ENCODE data around the gene TTC24.
"Not testable (repeated sequence)": the region's sequence is repeated elsewhere in the genome, so short reads cannot be mapped to it uniquely, and the experiment has no call there.

TTC24 gene

DNA sequence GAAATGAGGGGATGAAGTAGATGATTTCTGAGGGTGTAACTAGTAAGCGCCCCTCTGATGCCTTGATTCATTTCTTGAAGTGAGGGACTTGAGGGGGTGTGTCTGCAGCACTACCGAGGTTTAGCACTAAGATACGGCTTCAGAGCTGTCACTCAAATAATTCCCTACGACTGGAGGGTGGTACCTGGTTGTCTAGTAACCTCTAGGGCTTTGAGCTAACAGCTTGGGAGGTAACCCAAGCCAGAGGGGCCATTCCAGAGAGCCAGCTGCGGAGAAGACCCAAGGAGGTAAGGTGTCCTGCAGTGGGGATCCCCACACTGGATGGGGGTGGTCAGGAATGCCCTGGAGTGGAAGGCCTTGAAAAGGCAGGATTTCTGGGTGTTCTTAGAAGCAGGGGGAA is at the start of gene TTC24:
Gene TTC24 (plus strand): TSS at position 252 of the 400 bp plus-strand sequence. CDS start 1,642 bp downstream, outside the sequence.
- DNase-seq: no peak

DNA sequence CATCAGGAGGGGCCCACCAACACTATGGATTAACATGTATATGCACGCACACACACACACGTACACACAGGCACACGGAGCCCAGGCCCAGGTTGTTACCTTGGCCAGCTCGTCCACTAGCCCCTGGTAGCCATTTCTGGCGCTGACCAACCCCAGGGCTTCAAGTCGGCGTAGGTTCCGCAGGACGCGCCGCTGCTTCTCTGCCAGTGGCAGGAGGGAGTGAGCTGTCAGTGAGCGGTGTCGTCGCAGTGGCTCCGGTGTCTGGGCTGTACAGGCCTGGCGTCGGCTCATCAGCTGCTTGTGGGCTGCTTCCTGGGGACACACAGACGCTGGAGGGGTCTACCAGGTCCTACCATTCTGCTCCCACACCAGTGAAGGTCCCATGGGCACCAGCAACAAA is 49.5 kb upstream of the TTC24 start:
- DNase-seq: no peak

DNA sequence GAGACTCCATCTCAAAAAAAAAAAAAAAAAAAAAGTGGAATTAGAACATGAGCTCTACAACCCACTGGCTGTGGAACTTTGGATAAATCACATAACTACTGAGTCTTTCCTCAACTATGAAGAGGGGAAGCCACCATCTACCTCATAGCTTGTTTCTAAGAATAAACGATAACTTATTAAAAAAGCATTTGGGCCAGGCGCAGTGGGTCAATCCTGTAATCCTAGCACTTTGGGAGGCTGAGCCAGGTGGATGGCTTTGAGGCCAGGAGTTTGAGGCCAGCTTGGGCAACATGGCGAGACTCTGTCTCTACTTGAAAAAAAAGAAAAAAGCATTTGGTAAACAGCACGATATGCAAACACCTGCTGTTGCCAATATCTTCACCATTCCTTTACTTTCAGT is 47.1 kb upstream of the TTC24 start:
- DNase-seq: no peak

DNA sequence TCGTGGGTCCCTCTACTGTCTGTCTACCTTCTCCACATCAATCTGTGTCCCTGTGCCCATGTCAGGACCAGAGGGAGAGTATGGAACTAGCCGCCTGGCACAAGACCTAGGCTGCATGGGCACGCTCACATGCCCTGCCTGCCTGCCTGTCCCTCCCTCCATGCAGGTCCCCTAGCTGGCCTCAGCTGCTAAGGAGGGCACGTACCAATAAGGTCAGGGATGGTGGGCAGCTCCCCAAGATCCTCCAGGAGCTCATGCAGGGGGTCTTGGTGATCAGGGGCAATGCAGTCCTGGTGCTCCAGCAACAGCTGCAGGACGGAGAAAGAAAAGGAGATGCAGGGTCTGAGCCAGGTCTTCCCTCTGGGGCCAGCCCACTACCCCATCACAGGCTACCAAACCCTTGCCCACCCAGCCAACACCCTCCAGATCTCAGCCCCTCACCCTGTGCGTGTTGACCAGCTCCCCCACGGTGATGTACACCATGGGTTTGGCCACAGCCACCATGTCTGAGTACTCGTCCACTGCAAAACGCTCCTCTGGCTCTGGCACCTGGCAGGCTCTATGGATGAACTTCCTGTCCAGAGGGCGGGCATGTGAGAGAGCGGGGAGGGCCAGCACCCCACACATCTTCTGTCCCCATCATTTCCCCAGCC is 45.8 kb upstream of the TTC24 start:
- DNase-seq: no peak

DNA sequence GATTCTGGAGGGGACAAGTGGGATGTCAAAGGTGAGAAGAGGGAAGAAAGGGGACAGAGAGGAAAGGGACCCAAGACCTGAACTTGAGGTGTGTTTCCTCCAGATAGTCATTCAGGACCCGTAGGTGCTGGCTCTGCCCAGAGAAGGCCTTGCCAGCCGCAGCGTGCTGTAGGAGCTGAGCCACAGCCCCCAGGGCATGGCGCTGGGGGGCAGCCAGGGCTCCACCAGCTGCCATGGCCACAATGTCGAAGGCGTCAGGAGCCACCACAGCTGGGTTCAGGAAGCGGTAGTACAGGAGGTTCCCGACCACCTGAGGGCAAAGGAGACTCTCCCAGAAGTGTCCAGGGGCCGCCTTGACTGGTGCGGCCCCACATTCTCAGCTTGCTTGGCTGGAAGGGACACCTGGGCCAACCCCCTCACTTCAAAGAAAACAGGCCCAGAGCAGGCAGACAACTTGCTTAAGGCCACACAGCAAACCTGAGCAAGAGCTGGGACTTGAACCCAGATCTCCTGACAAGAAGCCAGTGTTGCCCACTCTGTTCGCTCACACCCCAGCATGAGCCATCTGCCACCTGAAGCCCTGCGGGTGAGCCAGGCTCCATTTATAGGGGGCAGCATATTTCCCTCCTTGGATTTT is 45.0 kb upstream of the TTC24 start:
- no peak for DNase-seq

DNA sequence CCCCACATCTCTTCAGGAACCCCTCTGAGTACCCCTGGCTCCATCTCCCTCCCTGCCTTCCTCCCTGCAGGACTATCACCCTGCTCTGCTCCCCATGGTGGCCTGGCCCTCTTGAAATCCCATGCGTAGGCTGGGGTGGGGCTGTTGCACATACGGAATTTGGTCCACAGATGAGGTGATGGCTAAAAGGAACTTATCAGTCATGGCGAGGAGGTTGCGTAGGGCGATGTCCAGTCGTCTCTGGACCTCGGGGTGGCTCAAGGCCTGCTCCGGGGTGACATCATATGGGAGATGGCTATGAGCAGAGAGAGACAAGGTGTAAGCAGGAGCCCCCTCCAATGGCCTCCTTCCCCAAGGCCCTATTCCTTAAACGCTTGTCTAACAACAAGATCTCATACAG is 42.5 kb upstream of the TTC24 start:
- no peak for DNase-seq

DNA sequence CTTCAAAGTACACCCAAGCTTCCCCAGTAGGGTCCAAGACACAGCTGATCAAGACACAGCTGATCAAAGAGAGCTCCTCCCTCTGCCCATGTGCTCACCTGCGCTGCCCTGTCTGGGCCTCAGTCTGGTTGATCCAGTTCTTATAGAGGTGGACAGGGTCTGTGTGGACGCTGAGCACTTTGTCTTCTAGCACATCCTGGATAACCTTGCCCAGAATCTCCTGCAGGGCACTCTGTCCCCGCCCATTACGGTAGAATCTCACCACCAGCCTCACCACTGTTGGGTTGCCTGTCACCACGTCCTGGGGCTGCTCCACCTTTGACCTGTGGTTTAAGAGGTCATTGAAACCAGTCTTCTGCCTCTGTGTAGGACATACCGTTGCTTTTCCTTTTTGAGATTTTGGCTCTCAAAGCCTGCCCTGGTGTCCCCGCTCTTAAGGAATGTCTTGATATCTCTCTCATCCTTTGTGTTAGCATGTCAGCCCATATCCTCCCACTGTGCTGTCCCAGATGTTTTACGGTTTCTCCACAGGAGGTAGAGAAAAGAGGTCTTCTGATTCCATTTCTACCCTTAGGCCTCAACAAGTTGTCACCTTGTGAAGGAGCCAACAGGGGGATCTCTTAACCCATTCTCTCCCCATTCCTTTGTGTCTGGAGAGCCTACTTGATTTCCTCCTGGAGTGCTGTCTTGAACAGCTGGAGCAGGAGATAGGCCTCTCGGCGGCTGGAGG is 40.6 kb upstream of the TTC24 start:
- no peak for DNase-seq

DNA sequence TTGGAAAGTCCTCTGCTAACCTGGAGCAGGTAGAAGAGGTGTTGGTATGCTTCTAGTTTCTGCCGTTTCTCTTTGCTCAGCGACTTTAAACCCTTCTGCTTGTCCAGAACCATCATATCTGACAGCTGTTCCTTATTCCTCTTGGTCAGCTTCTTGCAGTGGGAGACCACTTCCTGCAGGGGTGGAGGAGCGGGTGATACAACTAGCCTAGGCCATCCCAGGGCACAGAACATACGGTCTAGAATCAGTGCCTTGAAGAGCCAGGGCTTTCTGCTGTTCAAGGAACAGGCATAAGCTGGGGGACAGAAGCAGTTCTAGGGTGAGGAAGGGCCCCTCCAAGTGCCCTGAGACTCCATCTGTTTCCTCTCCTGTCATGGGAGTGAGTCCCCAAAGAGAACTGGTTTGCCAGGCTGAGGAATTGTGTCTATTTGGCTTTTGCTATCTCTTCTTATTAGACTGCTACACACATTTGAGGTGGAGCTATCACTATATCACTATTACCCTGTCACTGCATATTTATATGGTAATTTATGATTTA is 39.6 kb upstream of the TTC24 start:
- no peak for DNase-seq

DNA sequence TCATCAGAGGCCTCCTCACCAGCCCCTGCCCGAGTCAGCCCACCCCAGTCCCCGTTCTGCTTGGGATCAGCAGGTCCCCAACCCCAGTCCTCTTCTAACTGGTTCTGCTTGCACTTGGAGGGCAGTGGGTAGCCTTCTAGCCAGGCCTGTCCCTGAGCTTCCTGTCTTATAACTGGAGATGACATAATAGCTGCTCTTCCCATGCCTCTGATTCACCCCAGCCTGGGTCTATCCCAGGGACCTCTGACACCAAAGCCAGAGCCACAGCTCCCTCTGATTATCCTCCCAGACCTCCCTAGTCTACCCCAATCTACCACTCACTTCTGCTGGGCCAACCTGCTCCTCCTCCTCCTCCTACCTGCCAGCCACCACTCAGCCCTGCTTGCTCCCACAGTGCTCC is 38.6 kb upstream of the TTC24 start:
- no peak for DNase-seq

DNA sequence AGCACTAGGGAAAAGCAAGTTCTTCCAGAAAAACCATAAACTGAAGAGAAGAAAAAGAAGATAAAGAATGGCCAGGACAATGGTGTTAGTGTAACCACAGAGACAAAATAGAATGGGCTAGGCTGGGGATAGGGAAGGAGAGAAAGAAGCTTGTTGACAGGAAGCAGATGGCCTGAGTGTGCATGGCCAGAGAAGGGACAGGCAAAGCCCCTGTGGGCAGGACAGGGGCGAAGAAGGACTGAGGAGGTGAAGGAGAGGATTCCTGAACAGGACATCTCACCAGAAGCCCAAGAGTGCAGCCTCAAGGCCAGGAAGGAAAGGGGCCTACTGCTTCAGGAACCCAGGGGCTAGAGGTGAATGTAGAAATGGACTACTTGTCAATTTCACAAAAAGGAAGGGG is 36.5 kb upstream of the TTC24 start:
- no peak for DNase-seq

DNA sequence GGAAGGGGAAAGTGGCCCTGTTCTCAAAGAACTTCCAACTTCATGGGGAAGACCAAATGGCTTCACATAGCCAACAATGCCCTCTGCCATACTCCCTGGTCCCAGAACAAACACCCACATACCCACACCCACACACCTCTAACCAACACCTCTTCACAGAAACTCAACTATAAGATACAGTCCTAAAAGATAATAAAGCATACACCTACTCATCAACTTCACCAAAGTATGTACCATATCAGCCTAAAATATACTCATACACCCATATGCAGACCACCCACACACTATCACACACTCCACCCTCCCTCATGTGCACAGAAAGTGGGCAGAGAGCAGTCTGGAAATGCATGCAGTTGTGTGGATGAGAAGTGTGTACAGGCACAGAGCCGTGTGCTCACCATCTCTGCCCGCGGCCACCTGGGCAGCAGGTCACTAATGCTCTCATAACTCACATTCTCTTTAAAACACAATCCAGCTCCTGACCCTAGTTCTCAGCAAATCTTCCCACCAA is 34.9 kb upstream of the TTC24 start:
- no peak for DNase-seq

DNA sequence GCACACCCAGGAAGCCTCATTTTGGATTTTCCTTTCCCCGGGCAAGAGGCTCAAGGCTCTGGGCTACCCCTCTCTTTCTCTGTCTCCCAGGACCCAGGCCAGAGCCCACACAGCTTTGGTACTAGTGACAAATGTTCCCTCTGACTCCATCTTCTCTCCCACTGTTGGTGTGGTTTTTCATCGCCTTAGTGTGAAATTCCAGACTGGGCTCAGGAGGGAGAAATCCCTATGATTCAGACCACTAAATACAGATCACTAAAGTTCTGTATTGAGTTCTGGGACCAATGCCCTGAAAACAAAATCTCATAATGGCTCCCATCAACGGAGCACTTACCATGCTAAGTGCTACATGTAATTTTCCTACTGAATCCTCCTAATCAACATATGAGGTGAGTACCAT is 33.3 kb upstream of the TTC24 start:
- DNase-seq: no peak

DNA sequence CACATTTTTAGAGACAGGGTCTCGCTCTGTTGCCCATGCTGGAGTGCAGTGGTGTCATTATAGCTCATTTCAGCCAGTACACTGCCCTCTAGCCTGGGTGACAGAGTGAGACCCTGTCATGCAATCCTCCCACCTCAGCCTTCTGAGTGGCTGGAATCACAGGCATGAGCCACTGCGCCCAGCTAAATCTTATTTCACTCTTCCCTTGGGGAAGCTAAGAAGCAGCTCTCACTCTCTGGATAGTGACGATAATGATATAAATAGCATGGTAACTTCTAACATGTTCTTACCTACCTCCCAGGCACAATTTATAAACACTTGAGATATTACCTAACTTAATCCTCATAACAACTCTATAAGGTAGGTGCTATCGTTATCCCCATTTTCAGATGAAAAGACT is 32.1 kb upstream of the TTC24 start:
- DNase-seq: no peak

DNA sequence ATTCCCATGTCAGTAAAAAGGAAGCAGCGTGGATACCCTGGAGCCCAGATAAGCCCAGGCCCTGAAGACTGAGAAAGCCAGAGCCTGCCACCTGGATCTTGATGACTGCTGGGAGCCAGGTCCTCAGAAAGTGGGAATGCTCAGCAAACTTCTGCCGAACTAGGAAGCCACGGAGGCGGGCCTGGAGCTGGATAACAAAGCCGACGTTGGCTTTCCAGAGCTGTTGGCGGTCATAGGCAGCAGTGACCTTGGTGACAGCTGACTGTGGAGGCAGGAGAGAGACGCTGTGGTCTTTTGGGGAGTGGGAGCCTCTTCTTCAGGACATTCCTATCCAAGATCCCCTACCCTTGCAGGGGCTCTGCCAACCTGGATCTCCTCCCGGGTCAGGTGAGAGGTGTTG is 31.5 kb upstream of the TTC24 start:
- no peak for DNase-seq

DNA sequence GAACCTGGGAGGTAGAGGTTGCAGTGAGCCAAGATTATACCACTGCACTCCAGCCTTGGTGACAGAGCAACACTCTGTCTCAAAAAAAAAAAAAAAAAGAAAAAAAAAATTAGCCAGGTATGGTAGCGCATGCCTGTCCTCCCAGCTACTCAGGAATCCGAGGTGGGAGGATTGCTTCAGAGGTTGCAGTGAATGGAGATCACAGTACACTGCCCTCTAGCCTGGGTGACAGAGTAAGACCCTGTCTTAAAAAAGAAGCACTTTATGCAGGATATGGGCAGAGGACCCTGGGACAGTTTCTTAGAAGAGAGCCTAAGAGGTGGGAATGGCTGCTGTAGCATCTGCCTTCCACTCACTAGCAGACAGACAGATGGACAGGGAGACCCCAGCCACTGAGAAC is 30.1 kb upstream of the TTC24 start:
- DNase-seq: no peak

DNA sequence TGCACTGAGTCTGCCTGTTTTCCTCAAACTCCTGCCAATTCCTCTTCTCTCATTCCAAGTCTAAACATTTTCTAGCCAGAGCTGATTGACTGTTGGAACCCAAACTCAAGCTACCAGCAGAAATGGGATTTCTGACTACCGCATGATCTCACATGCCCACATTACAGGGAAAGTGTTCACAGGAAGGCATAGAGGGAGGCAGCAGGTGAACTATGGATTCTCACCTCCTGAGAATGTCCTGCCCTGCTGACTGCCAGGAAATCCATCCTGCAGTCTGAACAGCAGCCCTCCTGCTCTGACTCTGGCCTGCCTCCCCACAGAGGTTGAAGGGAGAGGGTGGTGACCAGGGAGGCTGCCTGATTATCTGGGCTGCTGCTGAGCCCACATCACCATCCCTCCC is 29.7 kb upstream of the TTC24 start:
- DNase-seq: no peak

DNA sequence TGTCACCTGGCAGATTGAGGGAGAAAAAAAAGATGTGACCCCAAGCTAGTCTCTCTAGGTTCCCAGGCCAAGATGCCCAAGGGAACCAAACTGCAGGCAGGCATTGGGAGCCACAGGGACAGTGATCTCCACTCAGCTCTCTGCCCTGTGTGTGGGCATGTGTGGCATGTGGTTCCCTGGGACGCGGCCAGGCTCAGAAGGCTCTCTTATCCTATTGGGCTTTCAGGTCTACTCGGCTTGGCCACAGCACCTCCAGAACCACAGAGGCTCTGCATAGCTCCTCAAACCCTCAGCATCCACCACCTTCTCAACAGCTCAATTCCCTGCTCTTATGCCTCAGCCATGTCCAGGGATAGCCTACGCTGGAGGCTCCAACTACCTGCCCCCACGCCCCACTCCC is 29.2 kb upstream of the TTC24 start:
- DNase-seq: no peak

DNA sequence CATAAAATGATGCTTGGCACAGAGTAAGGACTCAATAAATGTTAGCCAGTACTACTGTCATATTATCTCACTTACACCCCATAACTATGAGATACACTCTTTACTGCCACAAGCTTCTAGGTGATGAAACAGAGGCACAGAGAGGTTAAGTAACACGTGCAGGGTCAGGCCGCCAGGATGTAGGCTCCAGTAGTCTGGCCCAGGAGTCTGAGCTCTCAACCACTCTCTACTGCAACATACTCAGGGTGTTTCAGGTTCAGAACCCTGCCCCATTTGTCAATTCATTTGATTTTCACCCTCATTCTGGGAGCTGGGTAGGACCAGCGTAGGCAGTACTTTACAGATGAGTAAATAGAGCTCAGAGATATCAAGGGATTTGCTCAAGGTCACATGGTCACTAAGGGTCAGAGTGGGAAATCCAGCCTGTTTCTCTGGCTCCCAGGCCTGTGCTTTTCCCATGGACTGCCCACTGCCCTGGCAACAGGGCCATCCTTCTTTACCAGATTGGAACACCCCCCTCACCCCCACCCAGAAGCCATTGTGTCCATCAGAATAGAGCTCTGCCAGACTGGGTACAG is 28.4 kb upstream of the TTC24 start:
- no peak for DNase-seq

DNA sequence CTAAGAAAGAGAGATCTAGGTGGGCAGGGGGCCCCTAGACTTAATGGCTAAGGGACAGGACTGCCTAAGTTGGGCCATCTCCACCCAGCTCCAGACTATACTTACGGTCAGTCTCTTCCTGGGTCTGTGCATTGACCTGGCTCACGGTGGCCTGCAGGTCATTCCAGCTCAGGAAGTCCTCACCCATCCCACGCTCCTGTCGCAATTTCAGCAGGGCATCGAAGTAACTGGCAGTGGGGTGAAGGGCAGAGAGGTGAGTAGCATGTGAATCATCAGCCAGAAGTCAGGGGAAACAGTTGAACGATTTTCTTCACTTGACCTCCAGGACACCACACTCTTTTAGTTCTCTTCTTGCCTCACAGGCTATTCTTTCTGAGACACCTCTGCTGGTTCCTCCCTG is 27.7 kb upstream of the TTC24 start:
- DNase-seq: no peak

DNA sequence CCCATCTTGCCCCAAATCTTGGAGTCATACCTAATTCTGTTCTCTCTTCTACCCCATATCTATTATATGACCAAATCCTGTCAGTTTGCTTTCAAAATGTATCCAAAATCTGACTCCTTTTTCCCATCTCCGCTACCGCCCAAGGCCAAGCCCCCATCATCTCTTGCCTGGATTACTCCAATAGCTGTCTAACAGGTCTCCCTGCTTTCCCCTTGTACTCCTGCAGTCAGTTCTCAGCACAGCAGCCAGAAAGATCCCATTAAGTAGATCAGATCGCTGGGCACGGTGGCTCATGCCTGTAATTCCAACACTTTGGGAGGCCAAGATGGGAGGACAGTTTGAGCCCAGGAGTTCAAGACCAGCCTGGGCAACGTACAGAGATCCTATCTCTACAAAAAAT is 27.0 kb upstream of the TTC24 start:
- no peak for DNase-seq

DNA sequence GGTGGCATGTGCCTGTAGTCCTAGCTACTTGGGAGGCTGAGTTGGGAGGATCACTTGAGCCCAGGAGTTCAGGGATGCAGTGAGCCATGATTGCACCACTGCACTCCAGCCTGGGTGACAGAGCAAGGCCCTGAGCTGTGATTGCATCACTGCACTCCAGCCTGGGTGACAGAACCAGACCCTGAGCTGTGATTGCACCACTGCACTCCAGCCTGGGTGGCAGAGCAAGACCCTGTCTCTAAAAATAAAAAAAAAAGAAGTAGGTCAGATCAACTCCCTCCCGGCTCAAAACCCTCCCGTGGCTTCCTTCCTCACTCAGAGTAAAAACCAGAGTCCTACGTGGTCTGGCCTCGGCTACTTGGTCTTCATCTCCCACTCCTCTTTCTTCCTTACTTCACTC is 26.6 kb upstream of the TTC24 start:
- not testable (repeated sequence) for DNase-seq

DNA sequence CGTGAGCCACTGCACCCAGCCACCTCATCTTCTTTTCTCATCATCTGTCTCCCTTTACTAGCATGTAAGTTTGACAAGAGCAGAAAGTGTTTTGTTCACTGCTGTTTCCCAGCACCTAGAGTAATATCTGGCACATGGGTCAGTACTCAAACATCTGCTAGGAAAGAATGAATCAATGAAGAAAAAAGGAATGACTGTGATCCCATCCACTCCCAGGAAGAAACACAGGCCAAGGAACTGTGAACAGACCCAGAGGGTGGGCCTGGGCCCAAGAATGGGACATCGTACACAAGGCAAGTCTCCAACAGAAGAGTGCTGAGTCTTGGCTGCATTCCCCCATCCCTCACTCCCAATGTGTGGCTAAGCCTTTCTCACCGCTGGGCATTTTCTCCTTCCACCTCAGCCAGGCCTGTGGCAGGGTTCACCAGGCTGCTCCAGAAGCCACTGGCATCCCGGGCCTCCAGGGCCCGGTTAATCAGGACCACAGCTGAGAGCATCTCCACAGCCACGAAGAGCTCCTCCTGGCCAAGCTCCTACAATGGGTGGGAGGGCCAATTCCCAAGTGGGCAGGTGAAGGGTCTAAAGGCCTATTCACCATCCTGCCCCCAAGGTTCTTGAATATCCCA is 25.6 kb upstream of the TTC24 start:
- no peak for DNase-seq

DNA sequence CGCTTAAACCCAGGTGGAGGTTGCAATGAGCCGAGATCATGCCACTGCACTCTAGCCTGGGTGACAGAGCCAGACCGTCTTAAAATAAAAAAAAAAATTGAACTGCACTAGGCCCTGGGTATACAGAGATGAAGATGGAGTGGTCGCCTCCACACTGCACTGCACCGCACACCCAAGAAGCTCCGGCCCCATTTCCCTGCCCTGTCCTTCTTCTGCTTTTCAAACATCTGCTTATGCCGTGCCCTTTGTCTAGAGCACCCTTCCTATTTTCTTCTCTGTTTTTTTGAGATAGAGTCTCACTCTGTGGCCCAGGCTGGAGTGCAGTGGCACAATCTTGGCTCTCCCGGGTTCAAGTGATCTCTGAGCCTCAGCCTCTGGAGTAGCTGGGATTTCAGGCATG is 24.6 kb upstream of the TTC24 start:
- DNase-seq: no peak

Data from stimulated activated CD4-positive, alpha-beta T cell treated with anti-CD3 and anti-CD28 coated beads, Interleukin-2, amount 100 ng/mL, for 24 hours (primary cell).